Type B pancreatic cell (in vitro differentiated cells): ENCODE measurements around the gene MEF2C. TPM values are rescaled to one million over a fixed set of nuclear protein-coding genes. Genes with fewer than 3 reads are reported as not detected.

Experiments
- DNase-seq: peaks from one replicate; pipeline ENCODE4 v3.0.0; 2021; ENCODE audit warnings: mixed read lengths; ENCODE audit not compliant: unreplicated experiment; ENCODE audit errors: extremely low spot score
- H3K27ac Mint-ChIP-seq: 2 replicates; pipeline ENCODE4 v1.8.0; 2021; ENCODE audit warnings: mild to moderate bottlenecking, mixed read lengths
- H3K27me3 Mint-ChIP-seq: 2 replicates; pipeline ENCODE4 v1.8.0; 2021; ENCODE audit warnings: mixed read lengths
- H3K36me3 Mint-ChIP-seq: 2 replicates; pipeline ENCODE4 v1.8.0; 2021; ENCODE audit warnings: mixed read lengths
- H3K4me1 Mint-ChIP-seq: one replicate; pipeline ENCODE4 v1.8.0; 2021; ENCODE audit warnings: mixed read lengths; ENCODE audit not compliant: unreplicated experiment
- H3K4me3 Mint-ChIP-seq: 2 replicates; pipeline ENCODE4 v1.8.0; 2021; ENCODE audit warnings: mild to moderate bottlenecking, mixed read lengths
- H3K9me3 Mint-ChIP-seq: 2 replicates; pipeline ENCODE4 v1.8.0; 2021; ENCODE audit warnings: mixed read lengths
- CTCF ChIP-seq: fragments of 200-600 bp; sonication (generic); conservative IDR thresholded peaks from 2 replicates; pipeline ENCODE4 v1.5.0; 2021; ENCODE audit warnings: antibody characterized with exemption, mild to moderate bottlenecking
- total RNA-seq: library from RNA; stranded (reverse); gene quantifications from 2 replicates; pipeline ENCODE4 v1.2.1, GENCODE V29; 2021; ENCODE audit warnings: low replicate concordance

The MEF2C gene
- total RNA-seq, 1 donor from 2014 or later, result 12.0 TPM

DNA sequence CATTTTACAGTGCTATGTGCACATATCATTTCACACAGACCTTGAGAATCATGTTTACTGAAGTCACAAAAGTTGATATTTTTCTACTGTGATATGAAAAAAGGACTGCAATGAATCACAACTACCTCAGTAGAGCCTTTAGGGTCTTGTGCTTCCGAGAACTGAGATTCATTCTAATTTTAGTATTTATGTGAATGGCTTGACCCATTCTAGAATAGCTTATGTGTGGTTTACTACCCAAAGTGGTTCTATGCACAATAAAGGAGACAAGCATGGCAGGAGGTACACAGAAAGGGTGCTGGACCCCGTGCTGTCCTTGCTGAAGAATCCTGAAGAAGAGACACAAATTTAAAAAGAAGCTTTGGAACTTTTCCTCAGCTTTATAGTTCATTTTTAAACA, 28.2 kb downstream of the MEF2C start:
- H3K4me3 Mint-ChIP-seq, result no peak overlapping the region
- H3K9me3 Mint-ChIP-seq, result peaks cover 5% of the 10 kb centered on the region
- TF ChIP-seq CTCF, result no peak
- H3K27ac Mint-ChIP-seq, result no peak overlapping the region
- no peaks in the 10 kb centered on the region for H3K4me1 Mint-ChIP-seq
- no peaks in the 10 kb centered on the region for H3K36me3 Mint-ChIP-seq
- no peaks in the 10 kb centered on the region for H3K27me3 Mint-ChIP-seq
- DNase-seq, result no peak

- no peaks in the 10 kb centered on the region for H3K9me3 Mint-ChIP-seq
- no peaks in the 10 kb centered on the region for H3K36me3 Mint-ChIP-seq
- no peak overlapping the region for H3K27ac Mint-ChIP-seq
- H3K4me3 Mint-ChIP-seq, result no peak overlapping the region
- TF ChIP-seq CTCF, result no peak
- no peaks in the 10 kb centered on the region for H3K4me1 Mint-ChIP-seq
- DNase-seq, result no peak
- H3K27me3 Mint-ChIP-seq, result no peaks in the 10 kb centered on the region
Measured at GRCh38 chr5:88847420-88847819, 35.6 kb downstream of the MEF2C start.

DNA sequence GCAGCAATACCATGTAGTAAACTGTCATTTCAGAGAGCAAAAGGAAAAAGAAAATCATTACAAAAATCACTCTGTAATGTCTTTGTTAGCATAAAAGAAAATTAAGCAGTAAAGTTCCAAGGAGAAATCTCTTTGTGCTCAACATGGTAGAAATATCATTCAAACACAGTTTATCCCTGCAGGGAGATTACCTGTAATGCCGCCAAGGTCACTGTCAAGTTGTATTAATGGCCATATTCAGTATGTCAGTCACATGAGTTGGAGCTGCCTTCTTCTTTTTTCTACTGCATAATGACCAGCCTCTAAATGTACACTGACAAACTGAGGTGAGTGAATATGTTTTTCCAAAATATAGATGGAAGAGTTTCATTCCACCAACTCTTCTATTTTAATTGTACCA, 36.5 kb downstream of the MEF2C start:
- TF ChIP-seq CTCF, result no peak
- Mint-ChIP-seq H3K27me3 (no peaks in the 10 kb centered on the region), H3K4me3 (no peak overlapping the region), H3K9me3 (no peaks in the 10 kb centered on the region), H3K4me1 (no peaks in the 10 kb centered on the region), H3K36me3 (no peaks in the 10 kb centered on the region), H3K27ac (no peak overlapping the region)
- DNase-seq, result no peak

- H3K4me3 Mint-ChIP-seq, result no peak overlapping the region
- no peak overlapping the region for H3K27ac Mint-ChIP-seq
- DNase-seq, result no peak
- H3K27me3 Mint-ChIP-seq, result no peaks in the 10 kb centered on the region
- H3K4me1 Mint-ChIP-seq, result no peaks in the 10 kb centered on the region
- TF ChIP-seq CTCF, result no peak
- H3K36me3 Mint-ChIP-seq, result no peaks in the 10 kb centered on the region
- no peaks in the 10 kb centered on the region for H3K9me3 Mint-ChIP-seq
Measured at GRCh38 chr5:88845081-88845697, 37.8 kb downstream of the MEF2C start.

DNA sequence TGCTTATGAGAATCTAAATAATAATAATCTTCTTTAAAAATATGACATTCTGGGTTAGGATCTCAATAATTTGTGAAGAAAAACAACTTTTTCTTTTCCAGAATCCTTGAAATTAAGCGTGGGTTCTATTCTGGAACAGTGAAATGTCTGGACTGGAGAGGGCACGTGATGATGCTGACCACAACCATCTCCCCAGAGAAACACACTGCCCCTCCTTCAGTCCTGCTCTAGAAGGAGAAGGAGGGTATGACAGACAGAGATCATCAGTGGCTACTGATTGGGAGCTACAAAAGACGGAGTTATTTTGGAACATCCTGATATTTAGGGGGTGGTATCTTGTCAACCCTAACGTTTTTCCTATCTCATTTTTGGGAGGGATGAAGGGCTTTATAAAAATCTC, 40.2 kb downstream of the MEF2C start:
- peaks cover 4% of the 10 kb centered on the region for H3K36me3 Mint-ChIP-seq
- H3K27ac Mint-ChIP-seq, result no peak overlapping the region

More for the DNA sequence above, 40.2 kb downstream of the MEF2C start:
- H3K4me1 Mint-ChIP-seq, result peaks cover 4% of the 10 kb centered on the region
- no peaks in the 10 kb centered on the region for H3K27me3 Mint-ChIP-seq
- H3K4me3 Mint-ChIP-seq, result no peak overlapping the region
- no peaks in the 10 kb centered on the region for H3K9me3 Mint-ChIP-seq
- no peak for TF ChIP-seq CTCF
- DNase-seq, result no peak
